Ascending aorta (tissue), 2 donors: ENCODE results near the gene BANF1. TPM values are rescaled to one million over a fixed set of nuclear protein-coding genes. Genes with fewer than 3 reads are reported as not detected.

Source experiments
- DNase-seq, 2 donors: peaks; one replicate each; pipeline ENCODE4 v3.0.0-alpha.2; 2019; ENCODE audit warnings: low spot score in 2 of 2
- H3K27ac ChIP-seq, 2 donors: fragments of 200-600 bp; sonication (generic); one replicate each; pipeline ENCODE4 v1.5.1; 2016 to 2017; ENCODE audit warnings: mild to moderate bottlenecking in 1 of 2
- H3K27me3 ChIP-seq: fragments of 200-600 bp; sonication (generic); one replicate; pipeline ENCODE4 v1.5.1; 2017
- H3K36me3 ChIP-seq, 2 donors: fragments of 200-600 bp; sonication (generic); one replicate each; pipeline ENCODE4 v1.5.1; 2016
- H3K4me1 ChIP-seq, 2 donors: fragments of 200-600 bp; sonication (generic); one replicate each; pipeline ENCODE4 v1.5.1; 2016 to 2017; ENCODE audit warnings: mild to moderate bottlenecking in 1 of 2
- H3K4me3 ChIP-seq, 2 donors: fragments of 200-600 bp; sonication (generic); one replicate each; pipeline ENCODE4 v1.5.1; 2016 to 2017; ENCODE audit warnings: mild to moderate bottlenecking in 1 of 2
- H3K9me3 ChIP-seq, 2 donors: fragments of 200-600 bp; sonication (generic); one replicate each; pipeline ENCODE4 v1.5.1; 2016
- CTCF ChIP-seq, 3 experiments: fragments of 200-600 bp in 2 of 3; fragments of 450-650 bp in 1 of 3; sonication (generic) in 2 of 3; IDR thresholded peaks; one replicate each; pipeline ENCODE4 v1.5.1; 2016 to 2019; ENCODE audit warnings: antibody characterized with exemption in 3 of 3, mild to moderate bottlenecking in 1 of 3, moderate library complexity in 1 of 3
- intact Hi-C: fragments of 100-400 bp; cut with DNase I; formaldehyde crosslinking; loops from one replicate; pipeline ENCODE4 v1.15.1; 2023
- total RNA-seq: library from RNA; depleted of rRNA; stranded (reverse); fragments of >200 nt; gene quantifications from one replicate; pipeline ENCODE4 v1.1.0, GENCODE V29; 2016

Gene BANF1
- total RNA-seq, 1 donor from 2014 or later: 11.7 TPM

GRCh38 chr11:66014804-66015453 is 12.6 kb downstream of the BANF1 start:
- no peak for TF ChIP-seq CTCF (IDR thresholded peaks at IDR 0.05)
- Histone ChIP-seq H3K36me3 (no peaks in the 10 kb centered on the region), H3K27me3 (no peaks in the 10 kb centered on the region), H3K9me3 (no peaks in the 10 kb centered on the region), H3K4me1 (peaks cover 27 to 58% of the 10 kb centered on the region in 2 donors), H3K4me3 (no peak overlapping the region), H3K27ac (peak overlapping the region; percentile 94 to 95)
- no peak for DNase-seq
- intact Hi-C loops: loop anchor here (1.0 kb wide), 1 partner anchor 157 kb away; the partner anchor contains the start of gene CFL1

DNA sequence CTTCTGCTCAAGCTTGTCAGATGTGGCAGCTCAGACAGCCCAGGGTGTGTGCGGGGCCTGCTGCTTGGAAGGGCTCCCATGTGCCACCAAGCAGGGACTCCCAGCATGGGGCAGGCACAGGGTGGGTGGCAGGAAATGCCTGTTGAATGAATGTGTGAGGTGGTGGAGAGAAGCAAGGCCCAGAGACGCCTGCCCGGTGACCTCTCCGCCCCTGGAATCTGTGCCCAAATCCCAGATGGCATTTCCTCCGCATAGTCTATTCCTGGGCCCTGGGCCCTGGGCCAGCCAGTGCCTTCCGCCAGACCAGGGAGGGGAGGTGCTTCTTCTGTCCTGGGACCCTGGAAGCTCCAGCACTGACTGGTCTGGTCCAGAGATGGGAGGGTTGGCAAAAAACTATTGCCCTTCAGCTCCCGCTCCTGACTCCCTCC is 13.2 kb downstream of the BANF1 start:
- H3K4me1 ChIP-seq: peaks cover 27 to 58% of the 10 kb centered on the region in 2 donors
- H3K4me3 ChIP-seq: peak overlapping the region in 1 of 2 donors; percentile 40
- TF ChIP-seq CTCF (IDR thresholded peaks at IDR 0.05): no peak
- DNase-seq: peak; percentile 72 to 96
- H3K36me3 ChIP-seq: no peaks in the 10 kb centered on the region
- H3K9me3 ChIP-seq: no peaks in the 10 kb centered on the region
- intact Hi-C loops: loop anchor here (1.0 kb wide), 1 partner anchor 157 kb away; the partner anchor contains the start of gene CFL1
- H3K27ac ChIP-seq: peak overlapping the region; percentile 94 to 95
- H3K27me3 ChIP-seq: no peaks in the 10 kb centered on the region

DNA sequence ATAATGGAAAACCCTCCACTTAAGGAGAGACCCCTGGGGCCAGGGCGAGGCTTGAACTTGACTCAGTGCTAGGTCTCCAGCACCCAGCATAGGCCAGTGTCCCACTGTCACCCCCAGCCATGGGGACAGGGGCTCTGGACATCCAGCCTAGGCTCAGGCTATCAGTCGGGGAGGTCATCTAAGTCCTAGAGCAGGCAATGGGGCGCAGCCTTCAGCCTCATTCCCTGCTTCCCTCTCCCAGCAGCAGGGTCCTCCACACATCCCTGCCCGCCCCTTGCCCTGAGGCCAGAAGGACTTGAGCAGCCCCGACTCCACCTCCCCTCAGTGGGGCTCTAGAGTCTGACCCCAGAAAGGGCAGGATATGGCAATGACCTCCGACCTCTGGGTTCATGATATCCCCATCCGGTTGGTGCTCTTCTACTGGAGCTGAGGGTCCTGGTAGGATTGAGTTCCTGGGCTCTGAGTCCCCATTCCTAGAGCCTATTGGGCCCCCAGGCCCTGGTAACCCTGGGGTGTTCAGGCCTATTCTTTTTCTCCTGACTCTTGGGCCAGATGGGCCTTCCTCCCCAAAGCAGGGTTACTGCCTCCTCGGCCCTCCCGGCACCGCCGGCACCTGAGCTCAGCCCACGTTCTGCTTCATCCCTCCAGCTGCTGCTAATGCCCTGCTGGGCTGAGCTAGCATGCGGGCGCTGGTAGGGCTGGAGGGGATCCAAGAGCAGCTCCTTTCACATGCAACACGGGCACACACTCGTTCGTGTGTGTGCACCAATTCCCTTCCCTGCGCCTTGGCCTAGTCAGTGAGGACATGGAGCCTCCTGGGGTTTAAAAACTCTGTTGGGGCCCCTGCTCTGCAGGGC is 13.9 kb downstream of the BANF1 start:
- H3K9me3 ChIP-seq: no peaks in the 10 kb centered on the region
- intact Hi-C loops: loop anchor here (1.0 kb wide), 1 partner anchor 158 kb away; the partner anchor contains the start of gene CFL1
- no peaks in the 10 kb centered on the region for H3K36me3 ChIP-seq
- TF ChIP-seq CTCF (IDR thresholded peaks at IDR 0.05): no peak
- peak overlapping the region in 1 of 2 donors; percentile 40 for H3K4me3 ChIP-seq
- peaks cover 33 to 61% of the 10 kb centered on the region in 2 donors for H3K4me1 ChIP-seq
- peak overlapping the region; percentile 94 to 95 for H3K27ac ChIP-seq
- DNase-seq: no peak
- no peaks in the 10 kb centered on the region for H3K27me3 ChIP-seq

- H3K36me3 ChIP-seq: no peaks in the 10 kb centered on the region
- H3K27ac ChIP-seq: peak overlapping the region; percentile 94 to 95
- peaks cover 32 to 61% of the 10 kb centered on the region in 2 donors for H3K4me1 ChIP-seq
- DNase-seq: no peak
- H3K27me3 ChIP-seq: no peaks in the 10 kb centered on the region
- TF ChIP-seq CTCF (IDR thresholded peaks at IDR 0.05): no peak
- intact Hi-C loops: no loop called here
- peak overlapping the region in 1 of 2 donors; percentile 40 for H3K4me3 ChIP-seq
- H3K9me3 ChIP-seq: no peaks in the 10 kb centered on the region
Observed at GRCh38 chr11:66016793-66017177, 14.5 kb downstream of the BANF1 start.

DNA sequence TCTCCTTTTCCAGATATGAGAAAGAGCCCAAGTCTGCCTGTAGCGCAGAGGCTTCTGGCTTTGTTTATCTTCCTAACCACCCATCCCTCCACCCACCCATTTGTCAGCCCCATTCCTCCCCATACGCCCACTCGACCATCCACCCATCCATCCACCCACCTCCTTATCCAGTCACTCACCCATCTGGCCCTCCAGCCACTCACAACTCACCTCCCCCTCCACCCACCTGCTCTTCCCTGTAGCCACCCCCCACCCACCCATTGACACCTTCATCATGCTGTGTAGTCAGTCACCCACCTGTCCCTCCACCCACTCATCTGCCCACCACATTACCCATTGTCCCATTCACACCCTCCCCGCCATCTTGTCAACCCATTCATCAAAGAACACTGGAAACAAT is 15.0 kb downstream of the BANF1 start:
- DNase-seq: no peak
- Histone ChIP-seq H3K9me3 (no peaks in the 10 kb centered on the region), H3K27me3 (no peaks in the 10 kb centered on the region), H3K27ac (peak overlapping the region; percentile 94 to 95), H3K4me1 (peaks cover 32 to 61% of the 10 kb centered on the region in 2 donors), H3K4me3 (peak overlapping the region in 1 of 2 donors; percentile 40), H3K36me3 (no peaks in the 10 kb centered on the region)
- TF ChIP-seq CTCF (IDR thresholded peaks at IDR 0.05): no peak
- intact Hi-C loops: no loop called here
